ENCODE results near the gene PAFAH1B2. TPM values are rescaled to one million over a fixed set of nuclear protein-coding genes. Genes with fewer than 3 reads are reported as not detected.
A peak's percentile ranks its signal among the peaks of the same experiment; 100 is the strongest.

Gene PAFAH1B2
- total RNA-seq, 2 experiments from 2014 or later: 48.4 to 52.1 TPM

DNA sequence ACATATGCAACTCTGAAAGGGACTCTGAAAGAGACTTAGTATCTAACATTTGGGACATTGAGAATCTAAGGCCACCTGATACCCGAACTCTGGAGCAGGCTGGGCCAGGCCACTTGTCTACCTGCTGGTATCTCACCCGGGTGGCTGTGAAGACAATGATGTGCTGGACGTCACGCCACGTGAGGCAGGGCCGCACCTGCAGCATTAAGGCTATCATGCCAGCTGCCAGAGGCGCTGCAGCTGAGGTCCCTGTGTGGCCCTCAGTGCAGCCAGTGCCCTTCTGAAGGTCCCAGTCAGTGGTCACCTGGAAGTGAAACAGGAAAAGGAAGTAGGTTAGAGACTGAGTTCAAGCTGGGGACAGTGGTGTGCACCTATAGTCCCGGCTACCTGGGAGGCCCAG is 75.4 kb downstream of the PAFAH1B2 start:
- peaks cover 8% of the 10 kb centered on the region for H3K4me1 Mint-ChIP-seq
- H3K27ac Mint-ChIP-seq: peak overlapping the region; percentile 15
- no peaks in the 10 kb centered on the region for H3K27me3 Mint-ChIP-seq
- H3K9me3 Mint-ChIP-seq: no peaks in the 10 kb centered on the region
- H3K36me3 Mint-ChIP-seq (ENCODE audit: low read depth): peaks cover 70% of the 10 kb centered on the region
- DNase-seq: no peak
- ChIA-PET POLR2A (no interaction called here), CTCF (interaction anchor here (1.0 to 1.1 kb wide), 4 partner anchors 13 to 40 kb away, joined by 3 read pairs; partner anchors contain the start of genes PCSK7 and RNF214)
- no peak overlapping the region for H3K4me3 Mint-ChIP-seq

- POLR2A ChIA-PET: no interaction called here
- Mint-ChIP-seq H3K27me3 (no peaks in the 10 kb centered on the region), H3K27ac (no peak overlapping the region), H3K4me1 (peaks cover 8% of the 10 kb centered on the region), H3K36me3 (ENCODE audit: low read depth) (peaks cover 67% of the 10 kb centered on the region), H3K9me3 (no peaks in the 10 kb centered on the region), H3K4me3 (no peak overlapping the region)
- no peak for DNase-seq
- CTCF ChIA-PET: interaction anchor here (0.6 to 1.1 kb wide), 6 partner anchors 9 to 175 kb away, joined by 3 to 4 read pairs (median 3); partner anchors contain the start of genes PCSK7 and RNF214
These were observed 75.9 kb downstream of the PAFAH1B2 start for GRCh38 chr11:117219995-117220394.

DNA sequence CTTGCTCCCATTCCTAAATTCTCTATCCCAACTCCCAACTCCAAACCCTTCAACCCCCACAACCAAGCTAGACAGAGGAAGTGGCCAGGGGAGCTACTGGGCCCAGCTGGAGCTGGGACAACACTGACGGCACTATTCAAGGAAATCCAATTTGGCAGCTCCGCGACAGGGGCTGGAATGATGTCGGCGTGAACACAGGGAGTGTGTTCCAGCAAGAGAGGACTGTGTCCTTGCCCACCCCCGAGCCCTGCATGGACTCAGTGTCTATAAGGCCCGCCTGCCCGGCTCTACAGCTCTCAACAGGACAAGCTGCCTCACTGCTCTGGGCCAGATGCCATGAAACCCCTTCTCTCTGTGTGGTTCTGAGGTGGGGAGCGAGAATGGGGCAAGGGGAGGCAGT is 76.5 kb downstream of the PAFAH1B2 start:
- Mint-ChIP-seq H3K4me3 (no peak overlapping the region), H3K9me3 (no peaks in the 10 kb centered on the region), H3K27me3 (no peaks in the 10 kb centered on the region), H3K27ac (peak overlapping the region; percentile 51), H3K36me3 (ENCODE audit: low read depth) (peaks cover 72% of the 10 kb centered on the region), H3K4me1 (peaks cover 8% of the 10 kb centered on the region)
- DNase-seq: no peak
- CTCF ChIA-PET: interaction anchor here (1.1 to 1.6 kb wide), 4 partner anchors 10 to 41 kb away, joined by 3 to 8 read pairs (median 4); no protein-coding TSS in a partner anchor
- POLR2A ChIA-PET: no interaction called here

DNA sequence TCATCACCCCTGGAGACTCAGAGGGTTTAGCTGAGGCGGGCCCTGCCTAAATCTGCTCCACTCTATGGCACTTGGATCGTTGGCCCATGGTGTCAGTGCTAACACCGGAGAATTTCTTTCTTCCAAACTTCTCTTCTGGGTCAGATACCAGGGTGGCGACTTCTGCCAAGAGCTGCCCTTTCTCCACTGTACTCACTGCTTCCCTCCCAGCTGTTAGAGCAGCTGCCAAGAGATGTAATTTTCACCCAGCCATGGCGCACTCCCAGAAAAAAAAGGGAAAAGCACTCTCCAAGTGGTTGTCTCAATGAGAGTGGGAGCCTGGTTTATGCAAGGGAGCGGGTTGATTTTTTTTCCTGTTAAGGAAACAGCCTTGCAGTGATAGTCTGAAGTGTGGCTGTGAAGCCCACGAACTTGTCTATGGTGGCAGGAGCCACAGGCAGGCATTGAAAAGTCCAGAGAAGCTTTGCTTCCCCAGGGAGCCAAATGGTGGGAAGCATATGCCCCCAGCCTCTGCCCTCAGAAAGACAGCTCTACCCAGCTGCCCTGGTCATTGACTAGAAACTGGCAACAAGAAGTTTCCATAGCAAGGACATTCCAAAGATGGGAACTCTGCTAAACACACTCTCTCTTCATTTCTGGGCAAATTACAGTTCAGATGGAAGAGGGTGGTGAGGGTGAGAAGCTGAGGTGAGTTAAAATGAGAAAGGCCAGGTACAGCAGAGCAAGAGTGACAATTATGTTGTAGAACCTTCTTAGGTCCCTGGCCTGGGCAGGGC is 77.1 kb downstream of the PAFAH1B2 start:
- peaks cover 71% of the 10 kb centered on the region for H3K36me3 Mint-ChIP-seq (ENCODE audit: low read depth)
- no peak overlapping the region for H3K4me3 Mint-ChIP-seq
- CTCF ChIA-PET: interaction anchor here (1.1 to 1.6 kb wide), 2 partner anchors 9 to 10 kb away, joined by 4 to 8 read pairs; no protein-coding TSS in a partner anchor
- POLR2A ChIA-PET: no interaction called here
- H3K27me3 Mint-ChIP-seq: no peaks in the 10 kb centered on the region
- no peak overlapping the region for H3K27ac Mint-ChIP-seq
- H3K4me1 Mint-ChIP-seq: peaks cover 8% of the 10 kb centered on the region
- H3K9me3 Mint-ChIP-seq: no peaks in the 10 kb centered on the region
- no peak for DNase-seq

DNA sequence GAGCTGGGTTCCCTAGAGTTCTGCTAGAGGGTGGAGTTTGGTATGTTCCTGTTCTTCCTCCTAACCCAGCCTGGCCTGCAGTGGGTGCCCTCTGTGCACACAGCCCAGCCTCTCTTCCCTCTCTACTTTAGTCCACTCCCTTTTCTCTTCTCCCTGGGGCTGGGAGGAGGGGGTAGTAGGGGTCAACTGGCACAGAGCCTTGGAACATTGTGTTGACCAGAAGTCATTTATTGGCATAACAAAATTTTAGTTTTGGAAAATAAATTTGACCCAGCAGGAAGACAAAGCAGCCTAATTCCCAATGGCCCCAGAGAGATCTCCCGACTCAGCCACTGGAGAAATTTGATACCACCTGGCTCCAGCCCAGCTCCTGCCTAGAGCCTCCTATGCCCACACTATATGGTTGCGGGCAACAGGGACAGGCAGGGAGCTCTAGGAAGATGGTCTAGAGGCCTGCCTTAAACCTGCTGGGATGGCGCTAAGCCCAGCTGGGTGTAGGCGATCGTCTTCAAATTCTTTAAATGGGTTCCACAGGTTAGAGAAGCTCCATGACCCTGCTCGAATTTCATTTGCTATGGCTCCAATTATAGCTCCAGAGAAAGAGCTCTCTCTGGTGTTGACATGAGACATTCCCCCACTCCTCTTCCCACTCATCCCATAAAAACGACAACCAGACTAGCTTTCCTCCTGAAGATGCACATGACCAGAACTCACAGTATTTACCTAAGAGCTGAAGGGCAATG is 77.9 kb downstream of the PAFAH1B2 start:
- Mint-ChIP-seq H3K27me3 (no peaks in the 10 kb centered on the region), H3K4me3 (no peak overlapping the region), H3K27ac (no peak overlapping the region), H3K4me1 (peaks cover 15% of the 10 kb centered on the region), H3K36me3 (ENCODE audit: low read depth) (peaks cover 73% of the 10 kb centered on the region), H3K9me3 (no peaks in the 10 kb centered on the region)
- CTCF ChIA-PET: interaction anchor here (1.6 kb wide), 1 partner anchor 8 kb away, joined by 8 read pairs; no protein-coding TSS in a partner anchor
- no peak for DNase-seq
- POLR2A ChIA-PET: no interaction called here

- no peak overlapping the region for H3K4me3 Mint-ChIP-seq
- POLR2A ChIA-PET: no interaction called here
- peaks cover 71% of the 10 kb centered on the region for H3K36me3 Mint-ChIP-seq (ENCODE audit: low read depth)
- no peaks in the 10 kb centered on the region for H3K9me3 Mint-ChIP-seq
- no peak overlapping the region for H3K27ac Mint-ChIP-seq
- no peaks in the 10 kb centered on the region for H3K27me3 Mint-ChIP-seq
- no peak for DNase-seq
- CTCF ChIA-PET: no interaction called here
- peaks cover 23% of the 10 kb centered on the region for H3K4me1 Mint-ChIP-seq
These were observed 79.1 kb downstream of the PAFAH1B2 start for GRCh38 chr11:117222991-117223740.

GRCh38 chr11:117223741-117224689 is 79.9 kb downstream of the PAFAH1B2 start:
- H3K27me3 Mint-ChIP-seq: no peaks in the 10 kb centered on the region
- peaks cover 69% of the 10 kb centered on the region for H3K36me3 Mint-ChIP-seq (ENCODE audit: low read depth)
- H3K4me1 Mint-ChIP-seq: peaks cover 28% of the 10 kb centered on the region
- no peak overlapping the region for H3K27ac Mint-ChIP-seq
- no peaks in the 10 kb centered on the region for H3K9me3 Mint-ChIP-seq
- DNase-seq: no peak
- ChIA-PET POLR2A (no interaction called here), CTCF (interaction anchor here (0.6 to 1.0 kb wide), 3 partner anchors 45 to 388 kb away, joined by 3 read pairs; no protein-coding TSS in a partner anchor)
- no peak overlapping the region for H3K4me3 Mint-ChIP-seq

- H3K4me1 Mint-ChIP-seq: peaks cover 37% of the 10 kb centered on the region
- H3K27me3 Mint-ChIP-seq: no peaks in the 10 kb centered on the region
- no peak overlapping the region for H3K27ac Mint-ChIP-seq
- ChIA-PET CTCF (interaction anchor here (0.6 to 2.3 kb wide), 16 partner anchors 9 to 435 kb away, joined by 3 to 12 read pairs (median 4); partner anchors contain the start of genes APOA5 and PAFAH1B2), POLR2A (no interaction called here)
- peaks cover 74% of the 10 kb centered on the region for H3K36me3 Mint-ChIP-seq (ENCODE audit: low read depth)
- no peaks in the 10 kb centered on the region for H3K9me3 Mint-ChIP-seq
- no peak for DNase-seq
- no peak overlapping the region for H3K4me3 Mint-ChIP-seq
These were observed 81.6 kb downstream of the PAFAH1B2 start for GRCh38 chr11:117225553-117226170.

Other genes with a start within 250 kb of the PAFAH1B2 start
- gene SIK3, start 45.9 kb upstream of the PAFAH1B2 start, total RNA-seq: 10 to 100 TPM; 37.5 to 39.6 TPM
- 10 to 100 TPM; 28.6 to 30.9 TPM for gene SIDT2, start 34.5 kb downstream of the PAFAH1B2 start, total RNA-seq
- 1 to 10 TPM; 2.0 to 3.1 TPM for gene TAGLN, start 55.1 kb downstream of the PAFAH1B2 start, total RNA-seq
- 100 to 1,000 TPM; 187 to 224 TPM for gene PCSK7, start 87.8 kb downstream of the PAFAH1B2 start, total RNA-seq
- 10 to 100 TPM; 22.2 to 23.8 TPM for gene RNF214, start 88.4 kb downstream of the PAFAH1B2 start, total RNA-seq
- 1 to 10 TPM; 5.6 to 6.1 TPM for gene BACE1-AS, start 147.1 kb downstream of the PAFAH1B2 start, total RNA-seq
- gene BACE1, start 172.0 kb downstream of the PAFAH1B2 start, total RNA-seq: under 1 TPM; 0.25 to 0.48 TPM
- gene CEP164, start 183.6 kb downstream of the PAFAH1B2 start, total RNA-seq: 10 to 100 TPM; 36.0 to 44.2 TPM